Fibroblast of the aortic adventitia (primary cell): ENCODE measurements around the gene KCNJ14. TPM values are rescaled to one million over a fixed set of nuclear protein-coding genes. Genes with fewer than 3 reads are reported as not detected.

Experiments
- DNase-seq: peaks from one replicate; pipeline ENCODE4 v3.0.0-alpha.2; 2010; ENCODE audit warnings: low read depth
- H3K4me3 ChIP-seq: 2 replicates; pipeline ENCODE4 v1.5.1; 2011; ENCODE audit warnings: low read depth, mild to moderate bottlenecking, control low read depth, low read length, moderate library complexity
- total RNA-seq: library from RNA; depleted of rRNA; stranded (reverse); fragments of >200 nt; gene quantifications from 2 replicates; pipeline ENCODE4 v1.2.3, GENCODE V29; 2012; ENCODE audit warnings: low replicate concordance
- TF ChIP-seq, protein P1 (sequence below): IDR thresholded peaks from 2 replicates; pipeline ENCODE4 v1.5.1; 2011; ENCODE audit warnings: mild to moderate bottlenecking, low read length, control low read depth, inconsistent platforms; ENCODE audit not compliant: insufficient read depth

Gene KCNJ14
- total RNA-seq, 1 donor = 0.54 TPM

DNA sequence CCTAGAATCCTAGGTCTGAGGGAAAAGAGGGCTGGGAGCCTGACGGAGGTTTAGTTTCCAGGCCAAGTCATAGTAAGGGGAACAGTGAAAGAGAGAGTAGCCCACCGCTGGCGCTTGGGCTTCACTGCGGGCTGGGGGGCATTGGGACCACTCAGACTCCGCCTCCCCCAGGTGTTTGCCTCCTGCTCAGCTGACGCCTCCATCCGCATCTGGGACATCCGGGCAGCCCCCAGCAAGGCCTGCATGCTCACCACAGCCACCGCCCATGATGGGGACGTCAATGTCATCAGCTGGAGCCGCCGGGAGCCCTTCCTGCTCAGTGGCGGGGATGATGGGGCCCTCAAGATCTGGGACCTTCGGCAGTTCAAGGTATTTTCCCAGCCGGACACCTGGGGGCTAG, 4.5 kb upstream of the KCNJ14 start:
- no peak overlapping the region for H3K4me3 ChIP-seq
- DNase-seq = no peak
- TF ChIP-seq, protein P1, sequence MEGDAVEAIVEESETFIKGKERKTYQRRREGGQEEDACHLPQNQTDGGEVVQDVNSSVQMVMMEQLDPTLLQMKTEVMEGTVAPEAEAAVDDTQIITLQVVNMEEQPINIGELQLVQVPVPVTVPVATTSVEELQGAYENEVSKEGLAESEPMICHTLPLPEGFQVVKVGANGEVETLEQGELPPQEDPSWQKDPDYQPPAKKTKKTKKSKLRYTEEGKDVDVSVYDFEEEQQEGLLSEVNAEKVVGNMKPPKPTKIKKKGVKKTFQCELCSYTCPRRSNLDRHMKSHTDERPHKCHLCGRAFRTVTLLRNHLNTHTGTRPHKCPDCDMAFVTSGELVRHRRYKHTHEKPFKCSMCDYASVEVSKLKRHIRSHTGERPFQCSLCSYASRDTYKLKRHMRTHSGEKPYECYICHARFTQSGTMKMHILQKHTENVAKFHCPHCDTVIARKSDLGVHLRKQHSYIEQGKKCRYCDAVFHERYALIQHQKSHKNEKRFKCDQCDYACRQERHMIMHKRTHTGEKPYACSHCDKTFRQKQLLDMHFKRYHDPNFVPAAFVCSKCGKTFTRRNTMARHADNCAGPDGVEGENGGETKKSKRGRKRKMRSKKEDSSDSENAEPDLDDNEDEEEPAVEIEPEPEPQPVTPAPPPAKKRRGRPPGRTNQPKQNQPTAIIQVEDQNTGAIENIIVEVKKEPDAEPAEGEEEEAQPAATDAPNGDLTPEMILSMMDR = no peak

DNA sequence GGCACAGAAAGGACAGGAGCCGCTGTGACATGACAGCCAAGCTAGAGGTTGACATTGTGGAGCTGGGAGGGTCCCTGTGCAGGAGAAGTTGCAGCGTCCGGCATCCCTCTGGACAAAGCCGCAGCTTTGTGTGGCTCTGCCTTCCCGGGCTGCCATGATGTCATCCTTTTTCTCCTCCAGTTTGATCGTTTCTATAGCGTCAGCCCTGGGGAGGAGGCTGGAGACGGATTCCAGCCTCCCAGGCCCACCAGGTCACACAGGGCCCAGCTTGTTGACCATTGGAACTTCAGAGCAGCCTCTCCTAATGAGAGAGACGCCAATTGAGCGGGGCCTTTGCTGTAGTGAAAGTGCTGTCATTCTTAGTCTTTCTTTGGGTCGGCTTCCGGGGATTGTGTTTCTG, 3.8 kb upstream of the KCNJ14 start:
- DNase-seq = no peak
- TF ChIP-seq, protein P1 = no peak
- no peak overlapping the region for H3K4me3 ChIP-seq

DNA sequence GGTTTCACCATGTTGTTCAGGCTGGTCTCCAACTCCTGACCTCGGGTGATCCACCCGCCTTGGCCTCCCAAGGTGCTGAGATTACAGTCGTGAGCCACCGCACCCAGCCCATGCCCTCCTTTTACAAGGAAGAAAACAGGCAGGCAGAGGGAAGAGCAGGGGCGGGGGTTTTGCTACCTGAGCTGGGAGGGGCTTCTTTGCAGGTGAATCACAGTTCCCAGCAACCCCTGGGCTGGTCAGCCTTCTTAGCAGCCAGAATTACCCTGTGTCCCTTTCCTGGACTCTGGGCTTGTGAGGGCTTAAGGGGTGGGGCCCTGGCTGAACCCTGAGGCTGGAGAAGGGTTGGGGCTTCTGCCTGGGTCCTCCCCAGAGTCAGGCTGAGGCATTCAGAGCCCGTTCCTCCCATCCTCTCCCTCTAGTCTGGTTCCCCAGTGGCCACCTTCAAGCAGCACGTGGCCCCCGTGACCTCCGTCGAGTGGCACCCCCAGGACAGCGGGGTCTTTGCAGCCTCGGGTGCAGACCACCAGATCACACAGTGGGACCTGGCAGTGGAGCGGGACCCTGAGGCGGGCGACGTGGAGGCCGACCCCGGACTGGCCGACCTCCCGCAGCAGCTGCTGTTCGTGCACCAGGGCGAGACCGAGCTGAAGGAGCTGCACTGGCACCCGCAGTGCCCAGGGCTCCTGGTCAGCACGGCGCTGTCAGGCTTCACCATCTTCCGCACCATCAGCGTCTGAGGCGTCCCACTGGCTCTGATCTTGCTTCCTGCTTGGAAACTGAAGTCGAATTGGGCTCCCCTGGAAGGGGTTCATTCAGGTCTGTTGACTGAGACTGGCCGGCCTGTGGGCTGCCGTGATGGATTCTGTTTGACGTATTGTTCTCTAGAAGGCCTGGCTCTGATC, 2.8 kb upstream of the KCNJ14 start:
- TF ChIP-seq, protein P1 = no peak
- H3K4me3 ChIP-seq = no peak overlapping the region
- no peak for DNase-seq

DNA sequence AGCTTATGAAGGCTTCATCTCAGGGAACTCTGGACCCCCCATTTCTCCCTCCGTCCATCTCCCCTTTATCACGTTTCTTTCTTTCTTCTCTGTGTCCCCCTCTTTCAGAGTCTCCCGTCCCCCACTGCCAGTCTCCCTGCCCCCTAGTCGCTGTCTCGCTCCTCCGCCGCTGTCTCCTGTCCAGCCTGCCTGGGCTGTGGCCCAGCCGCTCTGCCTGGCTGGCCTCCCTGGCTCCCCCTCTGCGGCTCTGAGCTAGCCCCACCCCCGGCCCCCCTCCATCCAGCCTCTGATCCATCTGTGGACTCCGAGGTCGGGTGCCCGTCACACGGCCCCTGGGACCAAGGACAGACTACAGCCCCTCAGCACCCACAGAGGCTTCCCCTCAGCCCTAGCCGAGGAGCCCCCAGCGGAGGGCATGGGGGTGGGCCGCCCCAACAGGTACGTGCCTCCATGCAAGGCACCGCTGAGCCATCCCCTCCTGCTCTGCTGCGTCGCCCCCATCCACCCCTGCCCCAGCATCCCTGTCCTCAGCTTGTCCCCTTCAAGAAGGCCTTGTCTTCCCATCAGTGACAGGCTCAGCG, 1.1 kb upstream of the KCNJ14 start:
- TF ChIP-seq, protein P1 = no peak
- H3K4me3 ChIP-seq = no peak overlapping the region
- no peak for DNase-seq

DNA sequence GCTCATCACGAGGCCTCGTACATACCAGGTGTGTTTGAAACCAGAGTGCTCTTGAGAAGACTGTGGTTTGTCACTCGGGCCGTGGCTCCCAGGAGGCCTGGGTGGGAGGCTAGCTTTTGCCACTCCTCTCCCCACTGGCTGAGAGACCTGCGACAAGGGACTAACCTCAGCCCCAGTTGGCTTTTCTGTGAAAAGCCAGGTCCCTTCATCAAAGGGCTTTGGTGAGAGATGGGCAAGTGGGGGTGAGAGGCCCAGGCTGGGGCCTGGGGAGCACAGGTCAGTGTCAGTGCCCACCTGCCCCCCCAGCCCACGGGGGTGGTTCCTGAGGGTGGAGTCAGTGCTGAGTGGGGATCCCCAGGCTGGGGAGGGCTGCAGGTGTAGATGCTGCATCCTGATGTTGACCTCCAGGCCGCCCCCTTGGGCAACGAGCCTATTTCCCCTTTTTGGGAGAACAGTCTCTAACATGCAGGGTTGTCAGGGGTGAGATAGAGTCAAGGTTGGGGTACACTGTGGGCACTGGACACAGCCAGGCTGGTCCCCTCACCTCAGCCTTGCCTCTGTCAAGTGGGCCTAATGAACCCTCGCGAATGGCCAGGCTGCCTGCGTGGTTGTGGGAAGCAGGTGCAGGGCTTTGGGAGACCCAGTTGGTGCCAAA, 661 bp downstream of the KCNJ14 start:
- TF ChIP-seq, protein P1 = no peak
- H3K4me3 ChIP-seq = no peak overlapping the region
- no peak for DNase-seq

DNA sequence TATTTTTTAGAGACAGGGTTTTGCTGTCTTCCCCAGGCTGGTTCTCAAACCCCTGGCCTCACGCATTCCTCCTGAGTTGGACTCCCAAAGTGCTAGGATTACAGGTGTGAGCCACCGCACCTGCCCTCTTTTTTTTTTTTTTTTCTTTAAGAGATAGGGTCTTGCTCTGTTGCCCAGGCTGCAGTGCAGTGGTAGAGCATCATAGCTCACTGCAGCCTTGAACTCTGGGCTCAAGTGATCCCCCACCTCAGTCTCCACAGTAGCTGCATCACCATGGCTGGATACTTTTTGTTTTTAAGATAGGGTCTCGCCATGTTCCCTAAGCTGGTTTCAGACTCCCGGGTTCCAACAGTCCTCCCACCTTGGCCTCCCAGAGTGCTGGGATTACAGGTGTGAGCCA, 1.5 kb downstream of the KCNJ14 start:
- DNase-seq = no peak
- H3K4me3 ChIP-seq = no peak overlapping the region
- TF ChIP-seq, protein P1 = no peak
